ENCODE results near the gene SGMS1. TPM values are rescaled to one million over a fixed set of nuclear protein-coding genes. Genes with fewer than 3 reads are reported as not detected.
A peak's percentile ranks its signal among the peaks of the same experiment; 100 is the strongest.

The SGMS1 gene
- polyA plus RNA-seq, 2 of the 4 experiments (the other 2 are of a cell fraction): 22.7 to 28.2 TPM

GRCh38 chr10:50604809-50605208 lies 18.9 kb downstream of the SGMS1 start (continued):
- TF ChIP-seq RFX5 (IDR thresholded peaks at IDR 0.05) (no peak), JUN (IDR thresholded peaks at IDR 0.05) (no peak), GATA3 (IDR thresholded peaks at IDR 0.05; ENCODE audit: borderline replicate concordance) (no peak), BHLHE40 (IDR thresholded peaks at IDR 0.05; ENCODE audit: low read depth, low read length) (no peak)

- Histone ChIP-seq H3K4me2 (peak overlapping the region; percentile 69), H3K9me3 (no peaks in the 10 kb centered on the region), H3K27ac (peak overlapping the region; percentile 32 to 80; a peak in 4 of 6 replicates), H3K4me1 (peaks cover 89% of the 10 kb centered on the region), H3K4me3 (no peak overlapping the region)
- FAIRE-seq: no peak
- WGBS (ENCODE audit: missing lambda C conversion rate): 21% methylated on average over 8 of the region's 8 CpGs
- peak in 1 of 2 experiments; percentile 42; a peak in 3 of 6 replicates for ATAC-seq
- peak; percentile 24 for TF ChIP-seq MAFK (IDR thresholded peaks at IDR 0.05; ENCODE audit: partially characterized antibody)
- no peak for TF ChIP-seq PBX3 (IDR thresholded peaks at IDR 0.05)
- ChIA-PET POLR2A (interaction anchor here (1.8 kb wide), 1 partner anchor 20 kb away, joined by 15 read pairs; no protein-coding TSS in a partner anchor), CTCF (interaction anchor here (0.7 to 1.6 kb wide), 5 partner anchors 11 to 236 kb away, joined by 3 to 12 read pairs (median 3); no protein-coding TSS in a partner anchor)
- no peak for DNase-seq (ENCODE audit: low read depth in 1 of 2, low spot score in 1 of 2)
These were observed 19.6 kb downstream of the SGMS1 start for GRCh38 chr10:50604049-50604640.

- CTCF ChIA-PET: interaction anchor here (0.7 kb wide), 1 partner anchor 235 kb away, joined by 3 read pairs; no protein-coding TSS in a partner anchor
- FAIRE-seq: no peak
- Histone ChIP-seq H3K9me3 (no peaks in the 10 kb centered on the region), H3K27ac (peak overlapping the region in 1 of 2 experiments; percentile 9; a peak in 2 of 6 replicates), H3K4me3 (no peak overlapping the region), H3K4me2 (peak overlapping the region; percentile 69), H3K4me1 (peaks cover 87% of the 10 kb centered on the region)
- no peak for DNase-seq (ENCODE audit: low read depth in 1 of 2, low spot score in 1 of 2)
- 88% methylated on average over 6 of the region's 6 CpGs for WGBS (ENCODE audit: missing lambda C conversion rate)
- POLR2A ChIA-PET: no interaction called here
- ATAC-seq: no peak
- no peak for TF ChIP-seq HOXA7 (CRISPR knock-in tag; IDR thresholded peaks at IDR 0.05)
- no peak for TF ChIP-seq RAD21 (conservative IDR thresholded peaks at IDR 0.05 in 1 of 2, IDR thresholded peaks at IDR 0.05 in 1 of 2)
- no peak for TF ChIP-seq RCOR1 (IDR thresholded peaks at IDR 0.05; ENCODE audit: low read depth, low read length)
- no peak for TF ChIP-seq JUNB (IDR thresholded peaks at IDR 0.05)
- TF ChIP-seq SREBF2 (IDR thresholded peaks at IDR 0.05): no peak
- no peak for TF ChIP-seq MAFK (IDR thresholded peaks at IDR 0.05; ENCODE audit: partially characterized antibody)
- no peak for TF ChIP-seq FOSL2 (IDR thresholded peaks at IDR 0.05)
- TF ChIP-seq FOSL2 (CRISPR knock-in tag; IDR thresholded peaks at IDR 0.05): no peak
- TF ChIP-seq EHF (CRISPR knock-in tag; IDR thresholded peaks at IDR 0.05): no peak
- no peak for TF ChIP-seq CHD2 (IDR thresholded peaks at IDR 0.05; ENCODE audit: low read length, partially characterized antibody)
- no peak for TF ChIP-seq USF2 (IDR thresholded peaks at IDR 0.05)
- no peak for TF ChIP-seq EP300 (IDR thresholded peaks at IDR 0.05)
- TF ChIP-seq TFCP2L1 (CRISPR knock-in tag; IDR thresholded peaks at IDR 0.05): no peak
- TF ChIP-seq BHLHE40 (IDR thresholded peaks at IDR 0.05; ENCODE audit: low read depth, low read length): no peak
- no peak for TF ChIP-seq HMGXB4 (CRISPR knock-in tag; IDR thresholded peaks at IDR 0.05; ENCODE audit: borderline replicate concordance)
- TF ChIP-seq ZSCAN20 (CRISPR knock-in tag; IDR thresholded peaks at IDR 0.05): no peak
These were observed 20.5 kb downstream of the SGMS1 start for GRCh38 chr10:50603151-50603850.

Measured in A549 (cell line).